Activated naive CD8-positive, alpha-beta T cell treated with anti-CD3 and anti-CD28 coated beads, Interleukin-2, amount 50 U/mL, for 24 hours (primary cell): ENCODE results near the gene SLC35F5.
"Not testable (repeated sequence)": the region's sequence is repeated elsewhere in the genome, so short reads cannot be mapped to it uniquely, and the experiment has no call there.

Experiments used
- ATAC-seq: fragments of 150-1000 bp; cut with Tn5 transposase; one replicate; pipeline ENCODE4 v1.10.0; 2021
- DNase-seq: peaks from one replicate; pipeline ENCODE4 v3.0.0; 2021
- H3K27ac Mint-ChIP-seq: one replicate; pipeline ENCODE4 v1.8.0; 2021; ENCODE audit warnings: mild to moderate bottlenecking, mixed read lengths
- H3K27me3 Mint-ChIP-seq: one replicate; pipeline ENCODE4 v1.8.0; 2021; ENCODE audit warnings: mixed read lengths
- H3K36me3 Mint-ChIP-seq: one replicate; pipeline ENCODE4 v1.8.0; 2021; ENCODE audit warnings: low read depth, mixed read lengths
- H3K4me1 Mint-ChIP-seq: one replicate; pipeline ENCODE4 v1.8.0; 2021; ENCODE audit warnings: mixed read lengths
- H3K4me3 Mint-ChIP-seq: one replicate; pipeline ENCODE4 v1.8.0; 2021; ENCODE audit warnings: mild to moderate bottlenecking, moderate library complexity, mixed read lengths
- H3K9me3 Mint-ChIP-seq: one replicate; pipeline ENCODE4 v1.8.0; 2021; ENCODE audit warnings: mixed read lengths

SLC35F5 gene

GRCh38 chr2:113723411-113723810, 33.0 kb downstream of the SLC35F5 start:
- H3K9me3 Mint-ChIP-seq, result no peaks in the 10 kb centered on the region
- no peak overlapping the region for H3K4me3 Mint-ChIP-seq
- ATAC-seq (no peak), DNase-seq (no peak)
- H3K27me3 Mint-ChIP-seq, result no peaks in the 10 kb centered on the region
- H3K36me3 Mint-ChIP-seq, result peaks cover 19% of the 10 kb centered on the region
- no peak overlapping the region for H3K27ac Mint-ChIP-seq
- H3K4me1 Mint-ChIP-seq, result no peaks in the 10 kb centered on the region

DNA sequence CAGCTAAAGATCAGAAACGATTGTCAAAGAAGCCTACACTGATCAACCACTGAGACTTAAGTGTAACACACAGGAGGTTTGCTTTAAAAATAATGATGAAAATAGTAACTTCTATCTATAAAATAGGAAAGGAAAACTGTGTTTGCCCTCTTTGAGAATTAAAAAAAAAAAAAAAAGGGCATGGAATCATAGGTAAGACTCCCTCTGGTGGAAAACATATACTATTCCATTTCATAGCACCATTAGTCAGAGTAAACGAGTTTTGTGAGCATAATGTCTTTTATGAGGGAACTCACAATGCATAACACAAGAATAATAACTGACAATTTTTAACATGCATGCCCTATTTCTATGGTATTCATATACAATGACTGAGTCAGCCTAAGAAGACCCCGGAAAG, 36.3 kb downstream of the SLC35F5 start:
- Mint-ChIP-seq H3K9me3 (no peaks in the 10 kb centered on the region), H3K27me3 (no peaks in the 10 kb centered on the region), H3K27ac (no peak overlapping the region), H3K4me1 (no peaks in the 10 kb centered on the region), H3K36me3 (peaks cover 14% of the 10 kb centered on the region), H3K4me3 (no peak overlapping the region)
- ATAC-seq (no peak), DNase-seq (no peak)

DNA sequence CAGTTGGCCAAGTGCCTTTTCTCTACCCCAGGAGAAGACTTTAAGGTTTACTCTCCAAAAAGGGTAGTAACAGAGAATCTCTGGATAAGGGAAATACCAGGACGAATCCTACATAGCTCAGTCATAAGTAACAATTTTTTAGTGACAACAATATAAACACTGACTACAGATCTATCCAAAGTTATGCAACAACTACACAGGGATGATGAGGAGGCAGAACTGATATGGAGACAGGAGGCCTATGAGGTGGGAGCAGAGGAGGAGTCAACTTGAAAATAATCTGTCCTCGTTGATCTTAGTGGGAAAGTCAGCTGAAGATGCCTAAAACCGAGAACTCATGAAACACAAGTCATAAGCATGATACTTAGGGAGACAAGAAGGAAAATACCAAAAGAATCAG, 40.2 kb downstream of the SLC35F5 start:
- no peak for ATAC-seq
- no peak overlapping the region for H3K27ac Mint-ChIP-seq
- H3K4me3 Mint-ChIP-seq, result no peak overlapping the region
- no peaks in the 10 kb centered on the region for H3K4me1 Mint-ChIP-seq
- no peaks in the 10 kb centered on the region for H3K27me3 Mint-ChIP-seq
- H3K36me3 Mint-ChIP-seq, result peaks cover 14% of the 10 kb centered on the region
- H3K9me3 Mint-ChIP-seq, result no peaks in the 10 kb centered on the region
- DNase-seq, result no peak

DNA sequence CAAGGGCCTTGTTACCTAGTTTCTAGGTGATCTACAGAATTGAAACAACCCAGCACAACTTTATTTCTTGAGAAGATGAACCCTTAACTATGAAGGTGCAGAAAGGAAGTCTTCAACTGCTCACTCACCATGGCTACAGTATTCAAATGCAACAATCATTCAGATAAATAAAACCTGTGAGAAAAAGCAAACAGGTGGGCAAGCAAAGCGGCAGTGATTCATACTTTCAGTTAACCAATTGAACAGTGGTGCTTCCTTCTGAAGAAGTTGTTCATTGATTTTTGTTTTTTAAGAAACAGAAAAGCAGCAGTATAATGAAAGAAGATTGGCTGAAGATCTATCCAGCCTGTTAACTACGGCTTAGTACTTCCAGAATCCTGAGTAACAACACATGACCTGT, 43.5 kb downstream of the SLC35F5 start:
- no peak for DNase-seq
- no peaks in the 10 kb centered on the region for H3K4me1 Mint-ChIP-seq
- no peaks in the 10 kb centered on the region for H3K27me3 Mint-ChIP-seq
- H3K9me3 Mint-ChIP-seq, result no peaks in the 10 kb centered on the region
- ATAC-seq, result no peak
- H3K27ac Mint-ChIP-seq, result no peak overlapping the region
- no peak overlapping the region for H3K4me3 Mint-ChIP-seq
- H3K36me3 Mint-ChIP-seq, result peaks cover 9% of the 10 kb centered on the region

GRCh38 chr2:113711851-113712250, 44.6 kb downstream of the SLC35F5 start:
- no peaks in the 10 kb centered on the region for H3K9me3 Mint-ChIP-seq

DNA sequence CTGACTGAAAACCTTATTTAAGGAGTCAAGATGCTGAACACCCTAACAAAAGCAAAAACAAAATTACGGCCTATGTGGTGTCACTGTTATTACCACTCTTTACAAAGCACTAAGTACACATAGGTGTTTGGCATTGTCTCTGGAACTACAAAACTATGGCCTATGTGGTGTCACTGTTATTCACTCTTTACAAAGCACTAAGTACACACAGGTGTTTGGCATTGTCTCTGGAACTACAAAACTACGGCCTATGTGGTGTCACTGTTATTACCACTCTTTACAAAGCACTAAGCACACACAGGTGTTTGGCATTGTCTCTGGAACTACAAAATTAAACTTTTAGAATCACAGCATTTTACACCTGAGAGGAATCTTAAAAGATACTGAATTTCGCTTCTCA, 47.4 kb downstream of the SLC35F5 start:
- Mint-ChIP-seq H3K4me1 (no peaks in the 10 kb centered on the region), H3K4me3 (no peak overlapping the region), H3K36me3 (peaks cover 7% of the 10 kb centered on the region), H3K27ac (no peak overlapping the region), H3K27me3 (no peaks in the 10 kb centered on the region), H3K9me3 (no peaks in the 10 kb centered on the region)
- no peak for DNase-seq
- no peak for ATAC-seq

More at GRCh38 chr2:113711851-113712250, 44.6 kb downstream of the SLC35F5 start:
- ATAC-seq, result no peak
- Mint-ChIP-seq H3K36me3 (peaks cover 9% of the 10 kb centered on the region), H3K4me1 (no peaks in the 10 kb centered on the region), H3K27me3 (no peaks in the 10 kb centered on the region), H3K4me3 (no peak overlapping the region), H3K27ac (no peak overlapping the region)
- no peak for DNase-seq

GRCh38 chr2:113707106-113707505, 49.3 kb downstream of the SLC35F5 start:
- no peak for DNase-seq
- H3K9me3 Mint-ChIP-seq, result no peaks in the 10 kb centered on the region

DNA sequence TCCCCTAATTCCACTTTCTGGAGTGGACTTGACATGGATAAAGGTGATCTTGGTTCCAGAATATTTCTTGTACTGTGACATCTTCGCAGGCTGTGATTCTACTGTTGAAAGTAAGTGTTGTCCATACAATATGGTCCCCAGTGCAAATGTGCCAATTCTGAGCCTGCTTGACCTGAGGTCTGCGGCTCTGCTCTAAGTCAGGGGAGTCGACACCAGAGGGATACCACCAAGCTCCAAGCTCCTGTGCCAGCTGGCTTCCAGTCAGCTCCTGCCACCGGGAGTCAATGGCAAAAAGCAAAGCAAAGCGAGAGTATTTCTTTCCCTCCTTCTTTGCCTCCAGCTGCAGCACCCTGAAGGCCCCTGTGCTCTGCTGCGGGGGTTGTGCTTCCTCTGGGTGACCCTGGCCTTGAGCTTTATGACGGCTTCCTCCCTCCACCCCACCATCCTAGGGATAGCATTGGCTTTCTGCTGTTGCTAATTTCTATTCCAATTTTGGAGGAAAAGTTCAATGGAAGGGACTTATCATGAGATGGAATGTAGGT, 50.4 kb downstream of the SLC35F5 start:
- Mint-ChIP-seq H3K4me3 (no peak overlapping the region), H3K36me3 (peaks cover 4% of the 10 kb centered on the region), H3K4me1 (peaks cover 6% of the 10 kb centered on the region), H3K27ac (no peak overlapping the region), H3K27me3 (no peaks in the 10 kb centered on the region), H3K9me3 (no peaks in the 10 kb centered on the region)
- ATAC-seq (no peak), DNase-seq (no peak)

More at GRCh38 chr2:113707106-113707505, 49.3 kb downstream of the SLC35F5 start:
- H3K4me1 Mint-ChIP-seq, result peaks cover 6% of the 10 kb centered on the region
- ATAC-seq, result no peak
- H3K4me3 Mint-ChIP-seq, result no peak overlapping the region
- peaks cover 7% of the 10 kb centered on the region for H3K36me3 Mint-ChIP-seq
- H3K27ac Mint-ChIP-seq, result no peak overlapping the region
- no peaks in the 10 kb centered on the region for H3K27me3 Mint-ChIP-seq

DNA sequence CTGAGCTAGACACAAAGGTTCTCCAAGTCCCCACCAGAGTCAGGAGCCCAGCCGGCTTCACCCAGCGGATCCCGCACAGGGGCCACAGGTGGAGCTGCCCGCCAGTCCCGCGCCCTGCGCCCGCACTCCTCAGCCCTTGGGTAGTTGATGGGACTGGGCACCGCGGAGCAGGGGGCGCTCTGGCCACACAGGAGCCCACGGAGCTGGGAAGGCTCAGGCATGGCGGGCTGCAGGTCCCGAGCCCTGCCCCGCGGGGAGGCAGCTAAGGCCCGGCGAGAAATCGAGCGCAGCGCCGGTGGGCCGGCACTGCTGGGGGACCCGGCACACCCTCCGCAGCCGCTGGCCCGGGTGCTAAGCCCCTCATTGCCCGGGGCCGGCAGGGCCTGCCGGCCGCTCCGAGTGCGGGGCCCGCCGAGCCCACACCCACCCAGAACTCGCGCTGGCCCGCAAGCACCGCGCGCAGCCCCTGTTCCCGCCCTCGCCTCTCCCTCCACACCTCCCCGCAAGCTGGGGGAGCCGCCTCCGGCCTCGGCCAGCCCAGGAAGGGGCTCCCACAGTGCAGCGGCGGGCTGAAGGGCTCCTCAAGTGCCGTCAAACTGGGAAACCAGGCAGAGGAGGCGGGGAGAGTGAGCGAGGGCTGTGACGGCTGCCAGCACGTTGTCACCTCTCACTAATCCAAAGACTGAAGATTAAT, 52.0 kb downstream of the SLC35F5 start:
- H3K4me3 Mint-ChIP-seq, H3K36me3 Mint-ChIP-seq, H3K27ac Mint-ChIP-seq, DNase-seq, ATAC-seq, H3K27me3 Mint-ChIP-seq, H3K9me3 Mint-ChIP-seq: not testable (repeated sequence)
- peaks cover 20% of the 10 kb centered on the region for H3K4me1 Mint-ChIP-seq

GRCh38 chr2:113703386-113704299, 52.8 kb downstream of the SLC35F5 start:
- peaks cover 4% of the 10 kb centered on the region for H3K36me3 Mint-ChIP-seq
- no peak overlapping the region for H3K4me3 Mint-ChIP-seq
- no peaks in the 10 kb centered on the region for H3K9me3 Mint-ChIP-seq
- peak overlapping the region; percentile 43 for H3K27ac Mint-ChIP-seq
- peaks cover 28% of the 10 kb centered on the region for H3K4me1 Mint-ChIP-seq
- ATAC-seq (no peak), DNase-seq (no peak)
- H3K27me3 Mint-ChIP-seq, result no peaks in the 10 kb centered on the region

DNA sequence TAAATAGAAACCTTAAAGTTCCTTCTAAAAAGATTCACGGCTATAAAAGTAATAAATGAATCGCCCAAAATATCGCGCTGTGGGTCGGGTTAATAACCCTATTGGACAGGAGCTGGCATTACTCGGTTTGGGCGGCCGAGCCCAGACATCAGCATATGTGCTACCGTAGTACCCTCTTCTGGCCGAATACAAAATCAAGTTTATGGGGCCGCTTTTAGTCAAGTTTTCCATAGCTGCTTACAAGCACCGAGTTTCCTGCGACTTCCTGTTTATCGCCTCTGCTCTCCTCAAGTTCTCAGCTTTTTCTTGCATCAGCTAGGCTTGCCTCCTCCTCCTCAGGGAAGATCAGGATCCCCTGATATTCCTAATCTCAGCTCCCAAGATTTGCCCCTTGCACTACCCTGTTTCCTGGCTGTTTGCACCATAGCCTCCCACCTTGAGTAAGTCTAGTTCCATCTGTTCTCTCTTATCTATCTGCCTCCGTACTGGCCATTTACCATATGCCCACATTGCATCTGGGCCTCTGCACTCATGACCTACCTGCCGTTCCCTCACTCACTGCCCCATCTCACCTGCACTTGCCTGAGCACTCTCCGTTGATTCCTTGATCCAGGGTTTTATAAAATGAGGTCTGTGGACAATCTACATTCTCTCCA, 56.1 kb downstream of the SLC35F5 start:
- DNase-seq, result peak; percentile 50
- Mint-ChIP-seq H3K27ac (peak overlapping the region; percentile 78), H3K36me3 (peaks cover 4% of the 10 kb centered on the region), H3K4me3 (peak overlapping the region; percentile 71), H3K4me1 (peaks cover 42% of the 10 kb centered on the region), H3K27me3 (no peaks in the 10 kb centered on the region), H3K9me3 (no peaks in the 10 kb centered on the region)
- peak; percentile 82 for ATAC-seq

DNA sequence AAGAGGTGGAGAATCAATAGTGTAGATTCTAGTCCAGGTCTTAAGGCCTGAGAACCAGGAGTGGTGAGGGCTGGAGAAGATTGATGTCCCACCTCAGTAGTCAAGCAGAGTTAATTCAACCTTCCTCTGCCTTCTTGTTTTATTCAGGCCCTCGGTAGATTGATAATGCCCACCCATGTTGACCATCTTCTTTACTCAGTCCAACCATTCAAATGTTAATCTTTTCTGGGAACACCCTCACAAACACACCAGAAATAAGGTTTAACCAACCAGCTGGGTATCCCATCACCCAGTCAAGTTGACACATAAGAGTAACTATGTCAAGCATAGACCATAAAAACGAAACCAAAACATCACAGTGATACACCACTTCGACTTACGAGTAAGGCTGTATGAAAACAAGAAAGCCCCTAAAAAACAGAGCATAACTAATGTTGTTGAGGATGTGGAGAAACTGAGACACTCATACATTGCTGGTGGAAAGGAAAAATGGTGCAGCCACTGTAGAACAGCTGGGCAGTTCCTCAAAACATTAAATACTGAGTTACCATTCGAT, 57.5 kb downstream of the SLC35F5 start:
- Mint-ChIP-seq H3K4me1 (peaks cover 54% of the 10 kb centered on the region), H3K27ac (peak overlapping the region; percentile 84), H3K27me3 (no peaks in the 10 kb centered on the region), H3K4me3 (peak overlapping the region; percentile 69), H3K9me3 (no peaks in the 10 kb centered on the region), H3K36me3 (no peaks in the 10 kb centered on the region)
- ATAC-seq (peak; percentile 83), DNase-seq (no peak)

DNA sequence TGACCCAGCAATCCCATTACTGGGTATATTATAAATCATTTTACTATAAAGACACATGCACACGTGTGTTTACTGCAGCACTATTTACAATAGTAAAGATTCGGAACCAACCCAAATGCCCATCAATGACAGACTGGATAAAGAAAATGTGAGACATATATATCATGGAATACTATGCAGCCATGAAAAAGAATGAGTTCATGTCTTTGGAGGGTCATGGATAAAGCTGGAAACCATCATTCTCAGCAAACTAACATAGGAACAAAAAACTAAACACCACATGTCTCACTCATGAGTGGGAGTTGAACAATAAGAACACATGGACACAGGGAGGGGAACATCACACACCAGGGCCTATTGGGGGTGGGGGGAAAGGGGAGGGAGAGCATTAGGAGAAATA, 58.2 kb downstream of the SLC35F5 start:
- peak overlapping the region; percentile 49 for H3K27ac Mint-ChIP-seq
- not testable (repeated sequence) for H3K27me3 Mint-ChIP-seq, DNase-seq, ATAC-seq, H3K4me3 Mint-ChIP-seq, H3K36me3 Mint-ChIP-seq, H3K9me3 Mint-ChIP-seq
- H3K4me1 Mint-ChIP-seq, result peaks cover 58% of the 10 kb centered on the region

- Mint-ChIP-seq H3K4me3 (no peak overlapping the region), H3K27ac (no peak overlapping the region), H3K9me3 (no peaks in the 10 kb centered on the region), H3K36me3 (peaks cover 6% of the 10 kb centered on the region), H3K27me3 (peaks cover 2% of the 10 kb centered on the region), H3K4me1 (peaks cover 62% of the 10 kb centered on the region)
- no peak for DNase-seq
- ATAC-seq, result no peak
Observed at GRCh38 chr2:113697516-113697915, 58.9 kb downstream of the SLC35F5 start.
